Cardiac fibroblast (primary cell): ENCODE results near the gene SH2D1B.

Source experiments
- DNase-seq, 2 donors: peaks; one replicate each; pipeline versions ENCODE4 v3.0.0 to v3.0.0-alpha.2; 2010; ENCODE audit warnings: low read depth in 2 of 2
- H3K4me3 ChIP-seq, 2 donors: replicated peaks in 1 of 2; 1 replicate in 1 of 2; 2 replicates in 1 of 2; pipeline ENCODE4 v1.5.1; 2011; ENCODE audit warnings: low read depth in 2 of 2, low read length in 2 of 2, mild to moderate bottlenecking in 2 of 2, moderate library complexity in 1 of 2
- CTCF ChIP-seq: IDR thresholded peaks from one replicate; pipeline ENCODE4 v1.5.1; 2011; ENCODE audit warnings: low read depth, mild to moderate bottlenecking, low read length, inconsistent platforms

Gene SH2D1B

GRCh38 chr1:162347281-162347680, 64.7 kb downstream of the SH2D1B start:
- no peak for DNase-seq
- H3K4me3 ChIP-seq: no peak overlapping the region
- TF ChIP-seq CTCF: no peak
